Testis (tissue), 3 donors: Measurements from ENCODE around the gene TIAM2. TPM values are rescaled to one million over a fixed set of nuclear protein-coding genes. Genes with fewer than 3 reads are reported as not detected.
"Not testable (repeated sequence)": the region's sequence is repeated elsewhere in the genome, so short reads cannot be mapped to it uniquely, and the experiment has no call there.

Experiments used
- DNase-seq: peaks from one replicate; pipeline ENCODE4 v3.0.0-alpha.2; 2019
- H3K27ac ChIP-seq, 2 donors: fragments of 200-600 bp; sonication (generic); one replicate each; pipeline ENCODE4 v1.5.1; 2019
- H3K27me3 ChIP-seq: fragments of 200-600 bp; sonication (generic); one replicate; pipeline ENCODE4 v1.5.1; 2019
- H3K36me3 ChIP-seq: fragments of 200-600 bp; sonication (generic); one replicate; pipeline ENCODE4 v1.5.1; 2017; ENCODE audit warnings: low read depth; ENCODE audit errors: missing control alignments
- H3K4me1 ChIP-seq: fragments of 200-600 bp; sonication (generic); one replicate; pipeline ENCODE4 v1.5.1; 2019
- H3K4me3 ChIP-seq, 2 donors: fragments of 200-600 bp; sonication (generic); one replicate each; pipeline ENCODE4 v1.5.1; 2017 to 2019
- H3K9me3 ChIP-seq: fragments of 200-600 bp; sonication (generic); one replicate; pipeline ENCODE4 v1.5.1; 2017
- CTCF ChIP-seq, 3 experiments: fragments of 450-650 bp in 2 of 3; fragments of 200-600 bp in 1 of 3; sonication (generic) in 1 of 3; IDR thresholded peaks; one replicate each; pipeline ENCODE4 v1.5.1; 2016 to 2019; ENCODE audit warnings: antibody characterized with exemption in 3 of 3, mild to moderate bottlenecking in 2 of 3, moderate library complexity in 1 of 3
- POLR2A ChIP-seq: fragments of 450-650 bp; IDR thresholded peaks from one replicate; pipeline ENCODE4 v1.6.1; 2017; ENCODE audit warnings: antibody characterized with exemption, mild to moderate bottlenecking, moderate library complexity
- WGBS, 2 donors: methylation state at CpG; one replicate each; pipeline ENCODE4 v1.1.5; 2018; 5-methylcytosine and 5-hydroxymethylcytosine counted together
- intact Hi-C: fragments of 100-400 bp; cut with DNase I; formaldehyde crosslinking; loops from one replicate; pipeline ENCODE4 v1.15.1; 2023; ENCODE audit warnings: low total_unique reads
- polyA plus RNA-seq: library from polyadenylated mRNA; stranded (reverse); fragments of 350-450 nt; fragmentation: Illumina TruSeq; extraction: RNeasy Lipid Tissue Mini Kit (QIAGEN cat#74804); gene quantifications from one replicate; pipeline ENCODE4 v1.2.3, GENCODE V29; 2014; ENCODE audit warnings: low read depth, low replicate concordance; ENCODE audit not compliant: insufficient read depth
- total RNA-seq, 2 donors: library from RNA; depleted of rRNA; stranded (reverse); fragments of >200 nt; gene quantifications; one replicate each; pipeline ENCODE4 v1.2.3, GENCODE V29; 2016

TIAM2 gene
- total and polyA plus RNA-seq, 3 donors from 2014 or later: 22.7 to 43.8 (median 38.0) TPM

GRCh38 chr6:155263373-155264063 lies 268.4 kb downstream of the TIAM2 start, which contains the start of gene CLDN20:
CLDN20 (plus strand) TSS chr6:155264013; CDS start chr6:155275720, 11,707 bp downstream.
- DNase-seq: no peak
- no peak within 1 kb of the TSS for H3K4me3 ChIP-seq
- 67 to 73% methylated on average over 10 of the region's 10 CpGs for WGBS, 2 donors

GRCh38 chr6:155264693-155265320 lies 269.7 kb downstream of the TIAM2 start:
- no peaks in the 10 kb centered on the region for H3K36me3 ChIP-seq
- H3K27ac ChIP-seq: no peak overlapping the region
- intact Hi-C loops: no loop called here
- TF ChIP-seq CTCF (IDR thresholded peaks at IDR 0.05) (no peak), POLR2A (no peak)
- no peaks in the 10 kb centered on the region for H3K9me3 ChIP-seq
- DNase-seq: no peak
- H3K27me3 ChIP-seq: no peaks in the 10 kb centered on the region
- 75 to 78% methylated on average over 8 to 9 of the region's 9 CpGs for WGBS, 2 donors
- no peaks in the 10 kb centered on the region for H3K4me1 ChIP-seq
- no peak overlapping the region for H3K4me3 ChIP-seq

More at GRCh38 chr6:155263373-155264063, 268.4 kb downstream of the TIAM2 start, which contains the start of gene CLDN20:
- no peaks in the 10 kb centered on the region for H3K9me3 ChIP-seq
- TF ChIP-seq POLR2A: no peak
- TF ChIP-seq CTCF (IDR thresholded peaks at IDR 0.05): no peak
- H3K36me3 ChIP-seq: no peaks in the 10 kb centered on the region
- intact Hi-C loops: no loop called here
- H3K4me1 ChIP-seq: no peaks in the 10 kb centered on the region
- no peak within 1 kb of the TSS for H3K27ac ChIP-seq
- H3K27me3 ChIP-seq: no peaks in the 10 kb centered on the region

GRCh38 chr6:155265843-155266535 lies 270.9 kb downstream of the TIAM2 start:
- Histone ChIP-seq H3K36me3 (no peaks in the 10 kb centered on the region), H3K27ac (no peak overlapping the region), H3K4me3 (no peak overlapping the region), H3K9me3 (no peaks in the 10 kb centered on the region), H3K27me3 (no peaks in the 10 kb centered on the region), H3K4me1 (no peaks in the 10 kb centered on the region)
- 88 to 93% methylated on average over 4 of the region's 4 CpGs for WGBS, 2 donors
- no peak for DNase-seq
- TF ChIP-seq CTCF (IDR thresholded peaks at IDR 0.05) (no peak), POLR2A (no peak)
- intact Hi-C loops: no loop called here

- intact Hi-C loops: no loop called here
- Histone ChIP-seq H3K27me3 (no peaks in the 10 kb centered on the region), H3K4me3 (no peak overlapping the region), H3K4me1 (peaks cover 5% of the 10 kb centered on the region), H3K27ac (no peak overlapping the region), H3K9me3 (no peaks in the 10 kb centered on the region), H3K36me3 (no peaks in the 10 kb centered on the region)
- DNase-seq: no peak
- TF ChIP-seq CTCF (IDR thresholded peaks at IDR 0.05) (no peak), POLR2A (no peak)
- 88 to 93% methylated on average over 2 of the region's 2 CpGs for WGBS, 2 donors
Observed at GRCh38 chr6:155267411-155267810, 272.3 kb downstream of the TIAM2 start.

GRCh38 chr6:155268088-155268867 lies 273.2 kb downstream of the TIAM2 start:
- H3K4me3 ChIP-seq, intact Hi-C loops, DNase-seq, H3K27ac ChIP-seq, H3K9me3 ChIP-seq, H3K27me3 ChIP-seq, H3K36me3 ChIP-seq: not testable (repeated sequence)
- WGBS, 2 donors: 77 to 79% methylated on average over 3 to 5 of the region's 5 CpGs
- H3K4me1 ChIP-seq: peaks cover 13% of the 10 kb centered on the region
